Aorta (tissue), 5 donors: ENCODE measurements around the gene UBE2N. TPM values are rescaled to one million over a fixed set of nuclear protein-coding genes. Genes with fewer than 3 reads are reported as not detected.

Experiments
- ATAC-seq: fragments of 200-7000 bp; cut with Tn5 transposase; one replicate; pipeline ENCODE4 v1.9.1; 2022; ENCODE audit warnings: moderate library complexity; ENCODE audit not compliant: low FRiP score
- DNase-seq, 2 donors: peaks; one replicate each; pipeline ENCODE4 v3.0.0-alpha.2; 2020
- H3K27ac ChIP-seq, 2 donors: one replicate each; pipeline ENCODE4 v1.5.1; 2013; ENCODE audit warnings: low read length in 2 of 2, mild to moderate bottlenecking in 2 of 2, moderate library complexity in 2 of 2, control low read depth in 1 of 2, inconsistent platforms in 1 of 2, low read depth in 1 of 2
- H3K27me3 ChIP-seq, 2 donors: one replicate each; pipeline ENCODE4 v1.6.1; 2013; ENCODE audit warnings: control low read depth in 1 of 2, low read length in 1 of 2, mild to moderate bottlenecking in 1 of 2, moderate library complexity in 1 of 2; ENCODE audit not compliant: insufficient read depth in 2 of 2, control insufficient read depth in 1 of 2
- H3K36me3 ChIP-seq, 2 donors: one replicate each; pipeline ENCODE4 v1.6.1; 2013; ENCODE audit warnings: control low read depth in 1 of 2, low read length in 1 of 2, mild to moderate bottlenecking in 1 of 2; ENCODE audit not compliant: insufficient read depth in 2 of 2, control insufficient read depth in 1 of 2
- H3K4me1 ChIP-seq, 2 donors: one replicate each; pipeline ENCODE4 v1.6.1; 2013; ENCODE audit warnings: low read length in 2 of 2, control low read depth in 1 of 2, mild to moderate bottlenecking in 1 of 2, moderate library complexity in 1 of 2; ENCODE audit not compliant: insufficient read depth in 2 of 2, control insufficient read depth in 1 of 2
- H3K4me3 ChIP-seq, 2 donors: one replicate each; pipeline ENCODE4 v1.5.1; 2013; ENCODE audit warnings: low read length in 2 of 2, control low read depth in 1 of 2, mild to moderate bottlenecking in 1 of 2
- H3K9me3 ChIP-seq: one replicate; pipeline ENCODE4 v1.6.1; 2013; ENCODE audit warnings: mild to moderate bottlenecking, low read length; ENCODE audit not compliant: control insufficient read depth
- WGBS, 2 donors: extraction: QIAGEN DNeasy Blood & Tissue Kit; methylation state at CpG; one replicate each; pipeline ENCODE4 v1.1.7; 2013; 5-methylcytosine and 5-hydroxymethylcytosine counted together
- intact Hi-C, 2 donors: fragments of 100-400 bp; cut with DNase I; formaldehyde crosslinking; loops; one replicate each; pipeline versions ENCODE4 v1.14.2 to v1.15.0; 2022
- polyA plus RNA-seq, 2 donors: library from polyadenylated mRNA; stranded (reverse); fragments of 200-250 nt; gene quantifications; one replicate each; pipeline ENCODE4 v1.2.3, GENCODE V29; 2013
- total RNA-seq, 2 donors: library from RNA; stranded (reverse); fragmentation: NEBNext Ultra II Directional; extraction: Animal tissue kit (Norgen Biotek cat#: 25700); gene quantifications; one replicate each; pipeline ENCODE4 v1.2.1, GENCODE V29; 2021
- donor health status: healthy with polysubstance abuse.
- donor health status: Bipolar disorder and iron deficiency.
- donor health status: DM: no; HTN: no; CAD: no.
- donor health status: DM: no; HTN: no; CAD: no.
- donor health status: DM: yes; HTN: yes; CAD: no.

Gene UBE2N
- total and polyA plus RNA-seq, 4 donors, result 45.7 to 86.8 (median 52.9) TPM

DNA sequence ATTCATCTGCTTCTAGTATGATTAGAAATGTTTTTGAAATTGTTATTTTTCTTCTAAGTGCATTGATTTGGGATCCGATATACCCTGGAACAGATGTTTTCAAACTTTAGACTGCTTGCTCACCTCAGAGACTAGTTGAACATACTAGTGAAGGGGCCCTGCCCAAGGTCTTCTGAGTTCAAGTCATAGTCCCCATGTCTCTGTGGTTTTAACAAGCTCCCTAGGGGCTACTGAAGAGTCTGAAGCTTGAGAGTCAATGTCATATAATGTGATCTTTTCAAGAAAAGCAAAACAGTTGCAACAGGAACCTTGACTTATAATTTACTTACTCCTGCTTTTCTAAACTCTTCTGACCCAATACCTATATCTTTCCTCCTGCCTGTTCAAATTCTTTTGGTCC is 7.5 kb upstream of the UBE2N start:
- Histone ChIP-seq H3K27me3 (no peaks in the 10 kb centered on the region), H3K36me3 (no peaks in the 10 kb centered on the region), H3K27ac (no peak overlapping the region), H3K4me3 (no peak overlapping the region), H3K4me1 (no peaks in the 10 kb centered on the region), H3K9me3 (no peaks in the 10 kb centered on the region)
- ATAC-seq (no peak), DNase-seq (no peak)
- WGBS, 2 donors, result 84 to 97% methylated on average over 1 of the region's 1 CpG
- intact Hi-C loops, result no loop called here

DNA sequence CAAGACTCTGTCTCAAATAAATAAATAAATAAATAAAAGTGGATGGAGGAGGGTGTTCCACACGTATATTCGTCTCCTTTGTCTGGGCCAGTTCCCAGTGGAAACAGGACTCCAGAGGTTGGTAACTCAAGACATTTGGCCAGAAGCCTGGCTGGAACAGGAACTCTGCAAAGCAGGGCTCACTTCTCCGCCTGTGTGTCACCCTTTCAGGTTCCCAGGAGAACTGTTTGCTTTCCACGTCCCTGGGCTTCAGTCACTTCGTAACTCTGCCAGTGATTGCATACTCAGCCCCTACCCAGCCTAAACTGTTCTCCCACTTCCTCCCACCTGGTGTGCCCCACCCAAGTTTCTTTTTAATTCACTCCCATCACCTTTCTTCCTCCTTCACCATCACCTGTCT is 7.0 kb upstream of the UBE2N start:
- H3K9me3 ChIP-seq, result no peaks in the 10 kb centered on the region
- no peak for DNase-seq
- no peak overlapping the region for H3K4me3 ChIP-seq
- ATAC-seq, result no peak
- H3K27me3 ChIP-seq, result no peaks in the 10 kb centered on the region
- no peak overlapping the region for H3K27ac ChIP-seq
- no peaks in the 10 kb centered on the region for H3K4me1 ChIP-seq
- no peaks in the 10 kb centered on the region for H3K36me3 ChIP-seq
- intact Hi-C loops, result no loop called here
- WGBS, 2 donors, result 12 to 18% methylated on average over 5 of the region's 5 CpGs

DNA sequence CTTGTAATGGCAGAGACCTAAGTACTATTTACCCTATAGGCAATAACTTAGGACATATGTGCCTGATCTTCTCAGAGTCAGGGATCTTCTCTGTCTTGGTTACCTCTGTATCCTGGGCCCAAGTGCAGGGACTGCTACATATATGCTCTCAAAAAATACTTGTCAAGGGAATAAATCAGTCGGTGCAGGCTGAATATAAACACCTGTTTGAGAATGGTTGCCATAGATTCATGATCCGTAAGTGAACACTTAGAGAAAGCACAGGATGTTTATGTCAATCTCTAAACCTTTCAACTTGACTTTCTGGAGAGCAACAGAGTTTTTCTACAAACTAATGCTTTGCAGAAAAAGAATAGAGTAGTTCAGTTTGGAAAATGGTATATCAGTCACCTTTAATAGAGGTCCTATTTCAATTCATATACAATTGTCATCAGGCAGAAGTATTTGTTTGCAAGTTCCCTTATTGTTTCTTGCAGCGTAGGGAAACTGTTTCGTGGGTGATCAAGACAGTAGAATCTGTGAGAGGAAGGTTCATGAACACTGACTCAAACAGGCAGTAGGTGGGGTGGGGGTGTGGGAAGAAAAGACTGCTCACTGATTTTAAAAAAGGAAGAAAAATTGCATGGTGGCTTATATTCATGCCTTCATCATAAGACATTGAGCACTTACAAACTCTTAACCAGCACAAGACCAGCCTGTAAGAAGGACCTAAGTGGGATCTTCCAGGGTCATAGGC is 6.0 kb upstream of the UBE2N start:
- ATAC-seq, result no peak
- Histone ChIP-seq H3K36me3 (no peaks in the 10 kb centered on the region), H3K4me3 (no peak overlapping the region), H3K27me3 (no peaks in the 10 kb centered on the region), H3K4me1 (peaks cover 0 to under 1% of the 10 kb centered on the region in 2 donors), H3K9me3 (no peaks in the 10 kb centered on the region), H3K27ac (no peak overlapping the region)
- no peak for DNase-seq
- intact Hi-C loops, result no loop called here
- WGBS, 2 donors, result 83% methylated on average over 4 of the region's 4 CpGs

DNA sequence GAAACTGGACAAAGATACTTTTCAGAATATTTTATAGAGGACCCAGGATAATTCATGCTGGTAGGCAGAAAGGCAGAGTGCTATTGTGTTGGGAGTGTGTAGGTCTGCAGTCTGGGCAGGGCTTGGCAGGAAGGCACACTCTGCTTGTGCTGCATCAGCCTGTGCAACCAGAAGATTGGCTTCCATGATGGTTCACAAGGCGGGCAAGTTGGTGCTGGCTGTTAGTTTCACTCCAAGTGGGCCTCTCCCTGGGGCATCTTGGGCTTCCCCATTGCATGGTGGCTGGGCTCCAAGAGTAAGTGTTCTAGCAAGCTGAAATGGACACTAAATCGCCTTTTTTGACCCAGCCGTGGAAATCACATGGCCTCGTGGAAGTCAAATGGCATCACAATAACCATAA is 1.8 kb upstream of the UBE2N start:
- no peak for ATAC-seq
- no peaks in the 10 kb centered on the region for H3K27me3 ChIP-seq
- no peaks in the 10 kb centered on the region for H3K36me3 ChIP-seq
- intact Hi-C loops, result no loop called here
- WGBS, 2 donors, result 96 to 98% methylated on average over 4 of the region's 4 CpGs
- H3K4me3 ChIP-seq, result no peak overlapping the region
- no peak overlapping the region for H3K27ac ChIP-seq
- no peak for DNase-seq
- peaks cover 0 to 2% of the 10 kb centered on the region in 2 donors for H3K4me1 ChIP-seq
- no peaks in the 10 kb centered on the region for H3K9me3 ChIP-seq

DNA sequence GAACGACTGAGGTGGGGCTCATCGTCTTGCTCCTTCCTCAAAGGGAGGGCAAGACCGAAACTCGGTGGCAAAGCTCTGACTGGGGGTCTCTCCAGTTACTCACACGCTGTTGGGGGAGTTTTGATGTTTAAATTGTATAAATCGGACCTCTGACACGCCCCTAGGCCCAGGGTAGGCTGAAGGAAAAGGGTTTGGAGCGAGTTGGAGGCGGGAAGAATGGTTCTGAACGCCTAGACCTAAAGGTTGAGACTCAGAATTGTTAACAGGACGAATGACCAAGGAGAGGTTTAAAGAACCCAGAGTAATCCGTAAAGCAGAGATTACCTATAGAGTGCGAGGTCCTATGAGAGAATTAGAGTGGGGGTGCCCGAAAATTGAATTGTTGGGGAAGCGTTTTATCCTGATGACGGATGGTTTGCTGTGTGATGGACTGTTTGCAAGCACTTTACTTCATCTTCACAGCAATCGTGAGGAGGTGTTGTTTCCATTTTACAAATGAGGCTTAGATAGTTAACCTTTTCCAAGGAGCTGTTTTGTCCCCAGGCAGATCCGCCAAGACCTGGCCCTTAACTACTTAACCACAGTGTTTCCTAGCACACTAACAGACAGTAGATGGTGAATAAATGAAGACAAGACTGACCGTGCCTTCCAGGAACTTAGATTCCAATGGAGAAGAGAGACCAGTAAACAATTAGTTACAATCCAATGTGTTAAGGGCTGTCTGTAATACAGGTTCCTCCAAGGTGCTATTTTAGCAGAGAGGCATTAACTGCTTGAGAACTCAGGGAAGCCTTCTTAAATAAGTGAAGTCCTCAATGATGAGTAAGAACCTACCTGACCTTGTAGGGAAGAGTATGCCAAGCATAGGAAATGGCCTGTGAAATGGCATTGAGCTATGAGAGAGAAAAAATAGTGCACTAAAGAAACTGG is 929 bp upstream of the UBE2N start:
- DNase-seq, result no peak
- Histone ChIP-seq H3K27ac (peak overlapping the region in 1 of 2 donors; percentile 66), H3K9me3 (no peaks in the 10 kb centered on the region), H3K36me3 (no peaks in the 10 kb centered on the region), H3K27me3 (no peaks in the 10 kb centered on the region), H3K4me1 (peaks cover 0 to 2% of the 10 kb centered on the region in 2 donors), H3K4me3 (peak overlapping the region; percentile 72 to 99)
- intact Hi-C loops, result no loop called here
- ATAC-seq, result no peak
- 3 to 4% methylated on average over 19 of the region's 19 CpGs for WGBS, 2 donors

DNA sequence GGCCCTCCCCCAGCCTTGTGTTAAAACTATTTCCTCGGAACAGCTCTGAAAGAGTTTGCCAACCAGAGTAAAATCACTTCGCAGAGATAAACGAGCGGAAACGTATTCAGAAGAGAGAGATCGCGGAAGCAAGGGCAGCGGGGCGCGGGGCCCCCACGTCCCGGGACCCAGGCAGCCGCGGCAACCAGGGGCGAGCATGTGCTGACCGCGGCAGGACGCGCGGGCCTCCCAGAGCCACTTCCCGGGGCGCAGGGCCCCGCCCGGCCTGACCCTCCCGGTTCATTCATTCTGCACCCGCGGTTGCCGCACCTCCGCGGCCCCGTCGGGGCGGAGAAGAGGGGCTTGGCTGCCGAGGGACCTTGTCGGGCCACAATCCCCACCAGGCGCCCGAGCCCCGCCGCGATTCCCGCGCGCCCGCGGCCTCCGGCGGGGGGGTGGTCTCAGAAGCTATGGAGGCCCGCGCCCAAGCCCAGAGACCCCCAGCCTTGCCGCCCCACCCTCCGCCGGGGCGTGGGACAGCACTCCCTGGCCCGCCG is 598 bp downstream of the UBE2N start:
- peaks cover 1 to 2% of the 10 kb centered on the region in 2 donors for H3K4me1 ChIP-seq
- intact Hi-C loops, result no loop called here
- WGBS, 2 donors, result 0 to 1% methylated on average over 21 to 55 of the region's 55 CpGs

DNA sequence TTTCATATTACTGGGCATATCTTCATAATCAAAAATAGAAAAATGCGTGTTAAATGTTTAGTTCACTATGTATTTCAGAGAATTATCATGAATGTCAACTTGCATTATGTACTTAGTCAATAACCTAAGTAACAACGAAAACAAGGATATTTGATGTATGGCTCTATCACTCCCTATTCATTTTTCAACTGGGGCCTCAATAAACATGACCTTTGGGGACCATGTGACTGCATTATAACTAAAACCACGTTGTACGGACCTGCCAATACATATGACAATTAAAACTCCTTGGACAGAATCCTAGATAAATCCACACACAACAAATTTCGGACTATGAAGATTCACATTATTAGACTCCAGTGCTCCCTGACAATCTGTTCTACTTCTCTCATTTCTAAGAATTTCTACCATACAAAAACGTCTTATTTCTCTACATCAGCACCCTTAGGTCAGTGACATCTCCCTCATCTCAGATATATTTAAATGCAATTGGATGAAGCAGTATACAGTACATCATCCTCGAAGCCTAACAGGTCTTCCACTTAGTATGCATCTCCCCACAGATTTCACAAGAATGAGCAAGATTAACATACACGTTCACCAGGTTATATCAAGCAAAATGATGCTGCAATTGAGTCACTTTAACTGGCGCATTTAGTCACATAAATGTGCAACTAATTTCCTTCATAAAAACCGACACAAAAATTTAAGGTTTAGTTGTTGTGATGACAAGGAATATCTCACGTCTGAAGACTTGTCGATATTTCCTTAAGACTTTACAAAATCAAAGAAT is 1.5 kb downstream of the UBE2N start:
- 23 to 25% methylated on average over 12 of the region's 12 CpGs for WGBS, 2 donors
- ATAC-seq (no peak), DNase-seq (no peak)
- no peak overlapping the region for H3K27ac ChIP-seq
- no peaks in the 10 kb centered on the region for H3K36me3 ChIP-seq
- intact Hi-C loops, result no loop called here
- H3K27me3 ChIP-seq, result no peaks in the 10 kb centered on the region
- peaks cover 2 to 3% of the 10 kb centered on the region in 2 donors for H3K4me1 ChIP-seq
- H3K9me3 ChIP-seq, result no peaks in the 10 kb centered on the region
- H3K4me3 ChIP-seq, result peak overlapping the region; percentile 69 to 99

More for the DNA sequence above, 598 bp downstream of the UBE2N start:
- ATAC-seq (peak; percentile 16), DNase-seq (peak; percentile 61 to 85)
- no peaks in the 10 kb centered on the region for H3K9me3 ChIP-seq
- peak overlapping the region; percentile 61 to 91 for H3K27ac ChIP-seq
- no peaks in the 10 kb centered on the region for H3K36me3 ChIP-seq
- H3K4me3 ChIP-seq, result peak overlapping the region; percentile 69 to 99
- H3K27me3 ChIP-seq, result no peaks in the 10 kb centered on the region
